Measurements from ENCODE around the gene SYNDIG1. TPM values are rescaled to one million over a fixed set of nuclear protein-coding genes. Genes with fewer than 3 reads are reported as not detected.
A peak's percentile ranks its signal among the peaks of the same experiment; 100 is the strongest.

Gene SYNDIG1
- 1.0 and 1.7 TPM in 2 replicates for polyA plus RNA-seq (2011; rRNA removed)
- polyA minus RNA-seq (2011; rRNA and poly(A)+ RNA removed): 0.57 and 2.7 TPM in 2 replicates

DNA sequence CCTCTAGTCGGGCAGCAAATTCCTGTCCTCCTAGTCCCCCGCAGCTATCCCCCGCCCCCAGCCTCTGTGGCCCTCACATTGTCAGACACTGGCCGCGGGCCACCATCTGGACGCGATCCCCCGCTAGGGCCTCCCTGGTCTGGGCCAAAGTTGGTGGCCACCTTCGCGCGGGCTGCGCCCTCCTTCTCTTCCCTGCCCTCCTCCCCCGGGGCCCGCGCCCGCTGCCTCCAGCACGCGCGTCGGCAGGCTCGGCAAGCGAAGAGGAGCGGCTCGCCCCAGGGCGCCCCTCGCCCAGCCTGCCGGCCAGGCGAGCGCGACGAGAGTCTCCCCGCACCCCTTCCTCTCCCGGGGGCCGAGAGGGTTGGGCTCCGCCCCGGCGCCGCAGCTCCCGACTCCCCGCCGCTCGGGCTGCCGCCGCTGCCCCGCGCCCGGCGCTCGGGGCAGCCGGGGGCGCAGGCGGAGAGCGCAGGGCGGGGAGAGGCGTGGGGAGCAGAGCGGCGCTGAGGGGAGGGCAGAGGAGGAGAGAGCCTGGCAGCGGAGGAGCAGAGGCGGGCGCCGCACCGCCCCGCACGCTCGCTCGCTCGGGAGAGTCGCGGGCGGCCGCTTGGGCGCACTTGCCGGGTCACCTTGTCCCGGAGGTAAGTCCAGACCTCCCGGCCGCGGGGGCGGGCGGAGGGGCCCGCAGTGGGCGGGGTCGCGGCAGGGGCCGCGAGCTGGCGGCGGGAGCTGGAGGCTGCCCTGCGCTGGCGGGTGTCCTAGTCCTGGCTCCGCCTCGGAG lies at the start of gene SYNDIG1:
Gene SYNDIG1, plus strand, starts transcription at position 514 of the 778 bp plus-strand sequence. CDS start 73,469 bp downstream, outside the sequence.
- POLR2A ChIA-PET: no interaction called here
- CTCF ChIA-PET: interaction anchor here (0.9 kb wide), 1 partner anchor 38 kb away, joined by 4 read pairs; no protein-coding TSS in a partner anchor
- no peaks in the 10 kb centered on the region for H3K36me3 ChIP-seq (ENCODE audit: control insufficient read depth, insufficient read depth, low read length)
- peak within 1 kb of the TSS; percentile 30 for H3K4me3 ChIP-seq (ENCODE audit: low read depth, low read length)
- no peak for DNase-seq (ENCODE audit: low read depth)
- peaks cover 6% of the 10 kb centered on the region for H3K27me3 ChIP-seq (ENCODE audit: control insufficient read depth, insufficient read depth, low read length)
- TF ChIP-seq, protein P1, sequence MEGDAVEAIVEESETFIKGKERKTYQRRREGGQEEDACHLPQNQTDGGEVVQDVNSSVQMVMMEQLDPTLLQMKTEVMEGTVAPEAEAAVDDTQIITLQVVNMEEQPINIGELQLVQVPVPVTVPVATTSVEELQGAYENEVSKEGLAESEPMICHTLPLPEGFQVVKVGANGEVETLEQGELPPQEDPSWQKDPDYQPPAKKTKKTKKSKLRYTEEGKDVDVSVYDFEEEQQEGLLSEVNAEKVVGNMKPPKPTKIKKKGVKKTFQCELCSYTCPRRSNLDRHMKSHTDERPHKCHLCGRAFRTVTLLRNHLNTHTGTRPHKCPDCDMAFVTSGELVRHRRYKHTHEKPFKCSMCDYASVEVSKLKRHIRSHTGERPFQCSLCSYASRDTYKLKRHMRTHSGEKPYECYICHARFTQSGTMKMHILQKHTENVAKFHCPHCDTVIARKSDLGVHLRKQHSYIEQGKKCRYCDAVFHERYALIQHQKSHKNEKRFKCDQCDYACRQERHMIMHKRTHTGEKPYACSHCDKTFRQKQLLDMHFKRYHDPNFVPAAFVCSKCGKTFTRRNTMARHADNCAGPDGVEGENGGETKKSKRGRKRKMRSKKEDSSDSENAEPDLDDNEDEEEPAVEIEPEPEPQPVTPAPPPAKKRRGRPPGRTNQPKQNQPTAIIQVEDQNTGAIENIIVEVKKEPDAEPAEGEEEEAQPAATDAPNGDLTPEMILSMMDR (IDR thresholded peaks at IDR 0.05; ENCODE audit: insufficient read depth, low read depth, low read length): no peak

GRCh38 chr20:24419786-24420185 lies 49.6 kb upstream of the SYNDIG1 start:
- DNase-seq (ENCODE audit: low read depth): no peak
- Histone ChIP-seq H3K36me3 (ENCODE audit: control insufficient read depth, insufficient read depth, low read length) (no peaks in the 10 kb centered on the region), H3K4me3 (ENCODE audit: low read depth, low read length) (no peak overlapping the region), H3K27me3 (ENCODE audit: control insufficient read depth, insufficient read depth, low read length) (no peaks in the 10 kb centered on the region)
- ChIA-PET CTCF (no interaction called here), POLR2A (no interaction called here)
- TF ChIP-seq, protein P1 (IDR thresholded peaks at IDR 0.05; ENCODE audit: insufficient read depth, low read depth, low read length): no peak

DNA sequence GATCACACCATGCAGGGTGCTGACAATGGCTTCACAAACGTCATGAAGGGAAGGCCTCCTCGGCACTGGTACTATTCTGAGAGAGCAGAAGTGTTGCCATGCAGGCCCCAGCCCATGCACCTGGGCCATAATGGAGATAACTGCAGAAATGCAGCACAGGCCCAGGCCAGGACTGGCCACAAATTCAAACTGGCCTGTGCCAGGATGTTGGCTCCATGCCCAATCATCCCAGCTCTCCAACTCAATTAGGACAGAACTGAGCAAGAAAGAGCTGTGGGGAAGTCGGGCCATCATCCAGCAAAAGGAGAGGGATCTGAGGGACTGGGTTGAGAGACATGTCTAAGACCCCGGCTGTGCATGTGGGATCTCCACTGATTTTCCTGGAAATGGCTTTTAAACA lies 48.9 kb upstream of the SYNDIG1 start:
- no peak for DNase-seq (ENCODE audit: low read depth)
- Histone ChIP-seq H3K36me3 (ENCODE audit: control insufficient read depth, insufficient read depth, low read length) (no peaks in the 10 kb centered on the region), H3K4me3 (ENCODE audit: low read depth, low read length) (no peak overlapping the region), H3K27me3 (ENCODE audit: control insufficient read depth, insufficient read depth, low read length) (no peaks in the 10 kb centered on the region; the same call in 1 of the 2 replicates)
- POLR2A ChIA-PET: no interaction called here
- TF ChIP-seq, protein P1 (IDR thresholded peaks at IDR 0.05; ENCODE audit: insufficient read depth, low read depth, low read length): no peak
- CTCF ChIA-PET: no interaction called here

GRCh38 chr20:24421071-24421470 lies 48.4 kb upstream of the SYNDIG1 start:
- no peak overlapping the region for H3K4me3 ChIP-seq (ENCODE audit: low read depth, low read length)
- ChIA-PET CTCF (no interaction called here), POLR2A (no interaction called here)
- no peak for DNase-seq (ENCODE audit: low read depth)
- H3K27me3 ChIP-seq (ENCODE audit: control insufficient read depth, insufficient read depth, low read length): no peaks in the 10 kb centered on the region; the same call in 1 of the 2 replicates
- no peaks in the 10 kb centered on the region for H3K36me3 ChIP-seq (ENCODE audit: control insufficient read depth, insufficient read depth, low read length)
- TF ChIP-seq, protein P1 (IDR thresholded peaks at IDR 0.05; ENCODE audit: insufficient read depth, low read depth, low read length): no peak

GRCh38 chr20:24422091-24422760 lies 47.2 kb upstream of the SYNDIG1 start:
- H3K4me3 ChIP-seq (ENCODE audit: low read depth, low read length): no peak overlapping the region
- no peaks in the 10 kb centered on the region; the same call in 1 of the 2 replicates for H3K27me3 ChIP-seq (ENCODE audit: control insufficient read depth, insufficient read depth, low read length)
- POLR2A ChIA-PET: no interaction called here
- no peaks in the 10 kb centered on the region for H3K36me3 ChIP-seq (ENCODE audit: control insufficient read depth, insufficient read depth, low read length)
- TF ChIP-seq, protein P1 (IDR thresholded peaks at IDR 0.05; ENCODE audit: insufficient read depth, low read depth, low read length): no peak
- DNase-seq (ENCODE audit: low read depth): no peak
- CTCF ChIA-PET: no interaction called here

Measured in BJ (cell line).